DOHH2 (cell line): ENCODE data around the gene NR1H3.
A peak's percentile ranks its signal among the peaks of the same experiment; 100 is the strongest.

ENCODE experiments used
- H3F3A ChIP-seq: fragments of 200-600 bp; sonication (generic), shearing (Covaris generic); 2 replicates; pipeline ENCODE4 v1.6.0; 2016; ENCODE audit warnings: antibody characterized with exemption, mild to moderate bottlenecking; ENCODE audit not compliant: control insufficient read depth, insufficient read depth
- H3K27ac ChIP-seq: fragments of 200-600 bp; sonication (generic); 2 replicates; pipeline ENCODE4 v1.5.1; 2014; ENCODE audit warnings: low read depth, mild to moderate bottlenecking, low read length, moderate library complexity
- H3K27me3 ChIP-seq: fragments of 200-600 bp; sonication (generic); 2 replicates; pipeline ENCODE4 v1.6.1; 2014; ENCODE audit warnings: mild to moderate bottlenecking, low read length, mixed read lengths; ENCODE audit not compliant: control insufficient read depth
- H3K36me3 ChIP-seq: fragments of 200-600 bp; sonication (generic); 2 replicates; pipeline ENCODE4 v1.6.1; 2014; ENCODE audit warnings: mild to moderate bottlenecking, low read length, moderate library complexity, mixed read lengths; ENCODE audit not compliant: control insufficient read depth
- H3K4me1 ChIP-seq: fragments of 200-600 bp; sonication (generic); 2 replicates; pipeline ENCODE4 v1.6.1; 2014; ENCODE audit warnings: mild to moderate bottlenecking, low read length, mixed read lengths; ENCODE audit not compliant: control insufficient read depth
- H3K4me2 ChIP-seq: fragments of 200-600 bp; sonication (generic); 2 replicates; pipeline ENCODE4 v1.6.0; 2014; ENCODE audit warnings: mild to moderate bottlenecking, low read length, moderate library complexity
- H3K4me3 ChIP-seq: fragments of 200-600 bp; sonication (generic); 2 replicates; pipeline ENCODE4 v1.5.1; 2014; ENCODE audit warnings: mild to moderate bottlenecking, low read length, mixed read lengths
- H3K79me2 ChIP-seq: fragments of 200-600 bp; sonication (generic); 2 replicates; pipeline ENCODE4 v1.6.1; 2014; ENCODE audit warnings: mild to moderate bottlenecking, low read length, mixed read lengths; ENCODE audit not compliant: control insufficient read depth
- H3K9me2 ChIP-seq: fragments of 200-600 bp; sonication (generic); replicated peaks from 2 replicates; pipeline ENCODE4 v1.6.1; 2014; ENCODE audit warnings: mild to moderate bottlenecking, low read length, mixed read lengths; ENCODE audit not compliant: control insufficient read depth
- H3K9me3 ChIP-seq: fragments of 200-600 bp; sonication (generic); 2 replicates; pipeline ENCODE4 v1.6.1; 2014; ENCODE audit warnings: antibody characterized with exemption, low read length, mixed read lengths; ENCODE audit not compliant: control insufficient read depth, insufficient read depth
- H4K20me1 ChIP-seq: fragments of 200-600 bp; sonication (generic); 2 replicates; pipeline ENCODE4 v1.6.0; 2014; ENCODE audit warnings: low read depth, mild to moderate bottlenecking, antibody characterized with exemption, low read length, moderate library complexity; ENCODE audit not compliant: control insufficient read depth, insufficient read depth
- CTCF ChIP-seq: fragments of 200-600 bp; sonication (generic); IDR thresholded peaks from one replicate; pipeline ENCODE4 v1.5.1; 2014; ENCODE audit warnings: antibody characterized with exemption, mild to moderate bottlenecking, low read depth, low read length; ENCODE audit not compliant: poor library complexity, severe bottlenecking
- EZH2phosphoT487 ChIP-seq: fragments of 200-600 bp; sonication (generic); IDR thresholded peaks from 2 replicates; pipeline ENCODE4 v1.6.1; 2017; ENCODE audit warnings: borderline replicate concordance, mild to moderate bottlenecking, antibody characterized with exemption, low read length, moderate library complexity, mixed read lengths

NR1H3 gene

GRCh38 chr11:47271328-47271727, 13.5 kb downstream of the NR1H3 start:
- peaks cover 46% of the 10 kb centered on the region for H3K4me1 ChIP-seq
- no peaks in the 10 kb centered on the region for H3K9me3 ChIP-seq
- no peaks in the 10 kb centered on the region for H3K9me2 ChIP-seq
- peaks cover 7% of the 10 kb centered on the region; the same call in 1 of the 2 replicates for H3F3A ChIP-seq
- peak overlapping the region; percentile 98 for H3K4me2 ChIP-seq
- peaks cover 26% of the 10 kb centered on the region for H3K36me3 ChIP-seq
- TF ChIP-seq CTCF (no peak), EZH2phosphoT487 (no peak)
- H3K27ac ChIP-seq = peak overlapping the region; percentile 7; the same call in 1 of the 2 replicates
- no peaks in the 10 kb centered on the region for H3K27me3 ChIP-seq
- peak overlapping the region; percentile 91 for H3K4me3 ChIP-seq
- H4K20me1 ChIP-seq = peaks cover 35% of the 10 kb centered on the region
- H3K79me2 ChIP-seq = peaks cover 58% of the 10 kb centered on the region

- Histone ChIP-seq H3K27ac (0 out of 2 replicates have a peak overlapping the region, but pooled peaks have one; percentile 33), H3K9me3 (no peaks in the 10 kb centered on the region), H3K4me1 (peaks cover 41% of the 10 kb centered on the region), H3F3A (peaks cover 7% of the 10 kb centered on the region; the same call in 1 of the 2 replicates), H3K36me3 (peaks cover 34% of the 10 kb centered on the region), H3K27me3 (no peaks in the 10 kb centered on the region), H3K4me2 (peak overlapping the region; percentile 98), H3K9me2 (no peaks in the 10 kb centered on the region), H3K4me3 (peak overlapping the region; percentile 91), H4K20me1 (peaks cover 35% of the 10 kb centered on the region), H3K79me2 (peaks cover 58% of the 10 kb centered on the region)
- TF ChIP-seq CTCF = no peak
These were observed 14.3 kb downstream of the NR1H3 start for GRCh38 chr11:47271961-47272661.

- Histone ChIP-seq H3K79me2 (peaks cover 58% of the 10 kb centered on the region), H3K9me2 (no peaks in the 10 kb centered on the region), H3F3A (peaks cover 8% of the 10 kb centered on the region; the same call in 1 of the 2 replicates), H3K36me3 (peaks cover 40% of the 10 kb centered on the region), H3K4me3 (peak overlapping the region; percentile 91), H3K27me3 (no peaks in the 10 kb centered on the region), H4K20me1 (peaks cover 35% of the 10 kb centered on the region), H3K4me2 (peak overlapping the region; percentile 98), H3K9me3 (no peaks in the 10 kb centered on the region), H3K27ac (0 out of 2 replicates have a peak overlapping the region, but pooled peaks have one; percentile 33), H3K4me1 (peaks cover 41% of the 10 kb centered on the region)
- TF ChIP-seq EZH2phosphoT487 = no peak
- TF ChIP-seq CTCF = no peak
These were observed 14.9 kb downstream of the NR1H3 start for GRCh38 chr11:47272706-47273105.
